SK-N-SH (cell line): ENCODE measurements around the gene GRAMD2B. TPM values are rescaled to one million over a fixed set of nuclear protein-coding genes. Genes with fewer than 3 reads are reported as not detected.
A peak's percentile ranks its signal among the peaks of the same experiment; 100 is the strongest.

Experiments
- CTCF ChIA-PET: fragments of 300-600, 350-600 bp; formaldehyde crosslinking; extraction: SDS; loops from one replicate; lab custom pipeline; 2021; lab: Yijun Ruan, JAX
- POLR2A ChIA-PET: fragments of 350-600 bp; sonication (Branson Sonifier 250); formaldehyde crosslinking; extraction: SDS; loops from one replicate; lab custom pipeline; 2020; ENCODE audit warnings: antibody characterized with exemption, inconsistent platforms; lab: Yijun Ruan, JAX
- DNase-seq: peaks from one replicate; pipeline ENCODE4 v3.0.0; 2012
- H2AFZ ChIP-seq: fragments of 200-600 bp; sonication (generic); 2 replicates; pipeline ENCODE4 v1.8.1; 2016; ENCODE audit warnings: antibody characterized with exemption, mild to moderate bottlenecking, low read depth
- H3F3A ChIP-seq: fragments of 200-600 bp; sonication (generic); replicated peaks from 2 replicates; pipeline ENCODE3; 2016; ENCODE audit warnings: antibody characterized with exemption, mild to moderate bottlenecking; ENCODE audit not compliant: insufficient read depth
- H3K27ac ChIP-seq, 2 experiments: fragments of 200-500 bp in 1 of 2; fragments of 200-600 bp in 1 of 2; sonication (Bioruptor generic) in 1 of 2; sonication (generic), shearing (Covaris generic) in 1 of 2; 2 replicates each; pipeline versions ENCODE4 v1.5.1 to v1.6.1; 2014 to 2016; ENCODE audit warnings: low read depth in 2 of 2, inconsistent platforms in 1 of 2, low read length in 1 of 2, mild to moderate bottlenecking in 1 of 2, mixed read lengths in 1 of 2
- H3K27me3 ChIP-seq: fragments of 200-600 bp; sonication (generic), shearing (Covaris generic); 2 replicates; pipeline ENCODE4 v1.6.1; 2016; ENCODE audit warnings: mixed run types; ENCODE audit not compliant: insufficient read depth
- H3K36me3 ChIP-seq, 2 experiments: fragments of 200-500 bp in 1 of 2; fragments of 200-600 bp in 1 of 2; sonication (Bioruptor generic) in 1 of 2; sonication (generic) in 1 of 2; replicated peaks in 1 of 2; 2 replicates each; pipeline versions ENCODE3 to v1.5.1; 2014 to 2016; ENCODE audit warnings: low read length in 1 of 2, mild to moderate bottlenecking in 1 of 2; ENCODE audit not compliant: insufficient read depth in 2 of 2, control insufficient read depth in 1 of 2
- H3K4me1 ChIP-seq, 2 experiments: fragments of 200-500 bp in 1 of 2; fragments of 200-600 bp in 1 of 2; sonication (Bioruptor generic) in 1 of 2; sonication (generic), shearing (Covaris generic) in 1 of 2; 2 replicates each; pipeline versions ENCODE4 v1.5.1 to v1.6.1; 2014 to 2016; ENCODE audit warnings: low read depth in 1 of 2, low read length in 1 of 2, mixed run types in 1 of 2; ENCODE audit not compliant: insufficient read depth in 2 of 2, control insufficient read depth in 1 of 2
- H3K4me2 ChIP-seq: fragments of 200-600 bp; sonication (generic), shearing (Covaris generic); 2 replicates; pipeline ENCODE4 v1.6.1; 2017; ENCODE audit warnings: mixed run types
- H3K4me3 ChIP-seq, 2 experiments: fragments of 200-500 bp in 1 of 2; fragments of 200-600 bp in 1 of 2; sonication (Bioruptor generic) in 1 of 2; sonication (generic), shearing (Covaris generic) in 1 of 2; 2 replicates each; pipeline versions ENCODE4 v1.5.1 to v1.8.1; 2014 to 2016; ENCODE audit warnings: low read depth in 2 of 2, inconsistent platforms in 1 of 2, low read length in 1 of 2, mild to moderate bottlenecking in 1 of 2, mixed read lengths in 1 of 2, moderate library complexity in 1 of 2
- H3K79me2 ChIP-seq: fragments of 200-600 bp; sonication (generic); 2 replicates; pipeline ENCODE4 v1.8.1; 2017; ENCODE audit warnings: mild to moderate bottlenecking; ENCODE audit not compliant: insufficient read depth
- H3K9ac ChIP-seq: fragments of 200-600 bp; sonication (generic); 2 replicates; pipeline ENCODE4 v1.6.1; 2017; ENCODE audit warnings: mixed run types
- H3K9me2 ChIP-seq: fragments of 200-600 bp; sonication (generic); 2 replicates; pipeline ENCODE4 v1.6.1; 2017; ENCODE audit warnings: mixed run types
- H3K9me3 ChIP-seq: fragments of 200-600 bp; sonication (generic); 2 replicates; pipeline ENCODE4 v1.6.1; 2017; ENCODE audit warnings: mixed run types, mild to moderate bottlenecking, moderate library complexity
- H4K20me1 ChIP-seq: fragments of 200-600 bp; sonication (generic); 2 replicates; pipeline ENCODE4 v1.6.1; 2017; ENCODE audit warnings: mild to moderate bottlenecking, mixed run types; ENCODE audit not compliant: insufficient read depth
- CHD2 ChIP-seq: fragments of 150-350 bp; IDR thresholded peaks from 2 replicates; pipeline ENCODE4 v1.6.1; 2018; ENCODE audit warnings: low read length; ENCODE audit not compliant: partially characterized antibody
- EP300 ChIP-seq, 2 experiments: IDR thresholded peaks; 2 replicates each; pipeline versions ENCODE4 v1.4.0 to v1.6.1; 2012; ENCODE audit warnings: borderline replicate concordance in 1 of 2, low read depth in 1 of 2, low read length in 1 of 2
- FOSL2 ChIP-seq: IDR thresholded peaks from 2 replicates; pipeline ENCODE4 v1.4.0; 2012; ENCODE audit warnings: low read depth, mild to moderate bottlenecking, moderate library complexity, borderline replicate concordance
- JUND ChIP-seq: IDR thresholded peaks from 2 replicates; pipeline ENCODE4 v1.4.0; 2012
- MEF2A ChIP-seq: IDR thresholded peaks from 2 replicates; pipeline ENCODE4 v1.4.0; 2012; ENCODE audit warnings: low read depth, borderline replicate concordance
- MXI1 ChIP-seq: IDR thresholded peaks from 2 replicates; pipeline ENCODE4 v1.6.1; 2012; ENCODE audit warnings: mild to moderate bottlenecking, low read depth, low read length, improper control_type of control experiment
- NRF1 ChIP-seq: IDR thresholded peaks from 2 replicates; pipeline ENCODE4 v1.6.1; 2012; ENCODE audit warnings: low read depth, mild to moderate bottlenecking, low read length
- RCOR1 ChIP-seq: fragments of 150-350 bp; IDR thresholded peaks from 2 replicates; pipeline ENCODE4 v1.6.1; 2017; ENCODE audit warnings: antibody characterized with exemption, low read length
- RFX5 ChIP-seq: IDR thresholded peaks from 2 replicates; pipeline ENCODE4 v1.6.1; 2012; ENCODE audit warnings: mild to moderate bottlenecking, improper control_type of control experiment, low read length
- RXRA ChIP-seq: IDR thresholded peaks from 2 replicates; pipeline ENCODE4 v1.4.0; 2012; ENCODE audit warnings: low read depth, mild to moderate bottlenecking, borderline replicate concordance
- SMC3 ChIP-seq: IDR thresholded peaks from 2 replicates; pipeline ENCODE4 v1.6.1; 2012; ENCODE audit warnings: low read depth, low read length, improper control_type of control experiment
- TAF1 ChIP-seq: IDR thresholded peaks from 2 replicates; pipeline ENCODE4 v1.6.1; 2012; ENCODE audit warnings: low read depth, mild to moderate bottlenecking, low read length, moderate library complexity, borderline replicate concordance
- TCF12 ChIP-seq: IDR thresholded peaks from 2 replicates; pipeline ENCODE4 v1.4.0; 2012
- WGBS: methylation state at CpG from one replicate; pipeline ENCODE4 v1.1.6; 2017; ENCODE audit warnings: low lambda C conversion rate; 5-methylcytosine and 5-hydroxymethylcytosine counted together
- polyA plus RNA-seq, 3 experiments: library from polyadenylated mRNA; depleted of rRNA; stranded (reverse); fragments of >200 nt; gene quantifications; 2 replicates each; pipeline ENCODE4 v1.2.3, GENCODE V29; 2012
- TF ChIP-seq, protein P1 (sequence below): fragments of 150-350 bp; IDR thresholded peaks from 2 replicates; pipeline ENCODE4 v1.6.1; 2017; ENCODE audit warnings: antibody characterized with exemption, low read length, low read depth, borderline replicate concordance
- TF ChIP-seq, protein P2 (sequence below): IDR thresholded peaks from 2 replicates; pipeline ENCODE4; 2012
- TF ChIP-seq, protein P3 (sequence below): IDR thresholded peaks from 2 replicates; pipeline ENCODE4 v1.4.0; 2012; ENCODE audit warnings: low read depth, borderline replicate concordance
- TF ChIP-seq, protein P4 (sequence below): IDR thresholded peaks from 2 replicates; pipeline ENCODE4 v1.4.0; 2012; ENCODE audit warnings: low read depth
- TF ChIP-seq, protein P5 (sequence below): IDR thresholded peaks from 2 replicates; pipeline ENCODE4 v1.4.0; 2012; ENCODE audit warnings: low read depth, borderline replicate concordance
- TF ChIP-seq, protein P6 (sequence below): fragments of 200-600 bp; sonication (generic); IDR thresholded peaks from 2 replicates; pipeline ENCODE4 v1.6.1; 2017; ENCODE audit warnings: antibody characterized with exemption, mild to moderate bottlenecking, moderate library complexity

GRAMD2B gene
- polyA plus RNA-seq, 1 of the 3 experiments (the other 2 are of a cell fraction), result 16.0 TPM

DNA sequence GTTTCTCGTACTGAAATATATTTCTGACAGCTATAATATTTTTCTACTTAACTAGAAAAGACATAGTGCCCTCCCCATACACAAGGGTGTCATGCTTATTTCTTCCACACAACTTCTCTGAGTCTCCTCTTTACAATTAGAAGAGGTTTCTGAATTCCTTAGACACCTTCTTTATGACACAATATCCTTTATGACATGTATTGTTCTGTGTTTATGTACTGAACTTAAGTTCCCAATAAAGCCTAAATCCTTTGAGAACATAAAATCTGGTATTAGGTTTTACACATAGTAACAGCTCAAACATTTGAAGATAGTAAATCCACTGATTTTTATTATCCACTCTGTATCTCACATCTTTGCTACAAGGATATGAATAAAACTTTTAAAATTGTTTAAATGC is 32.5 kb downstream of the GRAMD2B start:
- H3K27ac ChIP-seq, result no peak overlapping the region
- ChIA-PET CTCF (no interaction called here), POLR2A (no interaction called here)

DNA sequence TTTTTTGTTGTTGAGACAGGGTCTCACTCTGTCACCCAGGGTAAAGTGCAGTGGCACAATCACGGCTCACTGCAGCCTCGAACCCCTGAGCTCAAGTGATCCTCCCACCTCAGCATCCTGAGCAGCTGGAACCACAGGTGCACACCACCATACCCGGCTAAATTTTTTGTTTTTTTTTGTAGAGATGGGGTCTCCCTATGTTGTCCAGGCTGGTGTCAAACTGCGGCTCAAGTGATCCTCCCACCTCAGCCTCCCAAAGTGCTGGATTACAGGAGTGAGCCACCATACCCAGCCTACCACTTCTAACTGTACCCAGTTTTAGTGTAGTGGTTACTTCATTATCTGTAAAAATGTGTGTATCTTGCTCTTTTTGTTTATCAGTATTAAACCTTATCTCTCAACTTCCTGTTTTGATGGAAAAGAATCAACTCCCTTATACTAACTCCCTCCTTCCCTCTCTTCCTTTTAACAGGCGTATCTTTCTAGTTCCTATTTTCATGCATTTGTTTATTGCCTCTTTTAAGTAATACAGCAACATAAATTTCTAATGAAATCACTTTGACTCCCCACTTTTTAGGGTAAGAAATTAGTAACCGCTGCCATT is 33.1 kb downstream of the GRAMD2B start:
- ChIA-PET CTCF (no interaction called here), POLR2A (no interaction called here)
- Histone ChIP-seq H3K79me2 (peaks cover 30% of the 10 kb centered on the region), H3K9me2 (no peaks in the 10 kb centered on the region), H3K4me2 (no peak overlapping the region), H3K4me3 (no peak overlapping the region), H3K9ac (no peak overlapping the region), H3K36me3 (peaks cover 0 to 11% of the 10 kb centered on the region in 2 experiments), H3K27ac (no peak overlapping the region), H2AFZ (no peak overlapping the region), H3F3A (no peaks in the 10 kb centered on the region), H3K4me1 (no peaks in the 10 kb centered on the region; a peak in 1 of 4 replicates), H4K20me1 (no peaks in the 10 kb centered on the region), H3K27me3 (no peaks in the 10 kb centered on the region), H3K9me3 (no peaks in the 10 kb centered on the region)
- WGBS, result 72% methylated on average over 6 of the region's 6 CpGs
- DNase-seq, result no peak
- TF ChIP-seq RXRA (no peak), JUND (no peak), MEF2A (no peak), RCOR1 (no peak), FOSL2 (no peak), MXI1 (no peak), CHD2 (no peak), NRF1 (no peak), TCF12 (no peak), RFX5 (no peak)
- TF ChIP-seq, protein P1, sequence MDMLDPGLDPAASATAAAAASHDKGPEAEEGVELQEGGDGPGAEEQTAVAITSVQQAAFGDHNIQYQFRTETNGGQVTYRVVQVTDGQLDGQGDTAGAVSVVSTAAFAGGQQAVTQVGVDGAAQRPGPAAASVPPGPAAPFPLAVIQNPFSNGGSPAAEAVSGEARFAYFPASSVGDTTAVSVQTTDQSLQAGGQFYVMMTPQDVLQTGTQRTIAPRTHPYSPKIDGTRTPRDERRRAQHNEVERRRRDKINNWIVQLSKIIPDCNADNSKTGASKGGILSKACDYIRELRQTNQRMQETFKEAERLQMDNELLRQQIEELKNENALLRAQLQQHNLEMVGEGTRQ, result no peak
- TF ChIP-seq, protein P2, sequence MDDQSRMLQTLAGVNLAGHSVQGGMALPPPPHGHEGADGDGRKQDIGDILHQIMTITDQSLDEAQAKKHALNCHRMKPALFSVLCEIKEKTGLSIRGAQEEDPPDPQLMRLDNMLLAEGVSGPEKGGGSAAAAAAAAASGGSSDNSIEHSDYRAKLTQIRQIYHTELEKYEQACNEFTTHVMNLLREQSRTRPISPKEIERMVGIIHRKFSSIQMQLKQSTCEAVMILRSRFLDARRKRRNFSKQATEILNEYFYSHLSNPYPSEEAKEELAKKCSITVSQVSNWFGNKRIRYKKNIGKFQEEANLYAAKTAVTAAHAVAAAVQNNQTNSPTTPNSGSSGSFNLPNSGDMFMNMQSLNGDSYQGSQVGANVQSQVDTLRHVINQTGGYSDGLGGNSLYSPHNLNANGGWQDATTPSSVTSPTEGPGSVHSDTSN, result no peak

More for the DNA sequence above, 32.5 kb downstream of the GRAMD2B start:
- no peaks in the 10 kb centered on the region for H3F3A ChIP-seq
- H3K9me2 ChIP-seq, result no peaks in the 10 kb centered on the region
- no peak overlapping the region for H3K4me2 ChIP-seq
- no peak overlapping the region for H3K4me3 ChIP-seq
- H3K9ac ChIP-seq, result no peak overlapping the region
- H3K9me3 ChIP-seq, result no peaks in the 10 kb centered on the region
- no peaks in the 10 kb centered on the region for H4K20me1 ChIP-seq
- no peaks in the 10 kb centered on the region for H3K27me3 ChIP-seq
- peaks cover 33% of the 10 kb centered on the region for H3K79me2 ChIP-seq
- H3K4me1 ChIP-seq, result no peaks in the 10 kb centered on the region; a peak in 1 of 4 replicates
- H2AFZ ChIP-seq, result 0 out of 2 replicates have a peak overlapping the region, but pooled peaks have one; percentile 53
- H3K36me3 ChIP-seq, result peaks cover 0 to 11% of the 10 kb centered on the region in 2 experiments
- 86% methylated on average over 1 of the region's 1 CpG for WGBS
- DNase-seq, result no peak
- TF ChIP-seq, protein P3, sequence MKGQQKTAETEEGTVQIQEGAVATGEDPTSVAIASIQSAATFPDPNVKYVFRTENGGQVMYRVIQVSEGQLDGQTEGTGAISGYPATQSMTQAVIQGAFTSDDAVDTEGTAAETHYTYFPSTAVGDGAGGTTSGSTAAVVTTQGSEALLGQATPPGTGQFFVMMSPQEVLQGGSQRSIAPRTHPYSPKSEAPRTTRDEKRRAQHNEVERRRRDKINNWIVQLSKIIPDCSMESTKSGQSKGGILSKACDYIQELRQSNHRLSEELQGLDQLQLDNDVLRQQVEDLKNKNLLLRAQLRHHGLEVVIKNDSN, result no peak
- TF ChIP-seq, protein P4, sequence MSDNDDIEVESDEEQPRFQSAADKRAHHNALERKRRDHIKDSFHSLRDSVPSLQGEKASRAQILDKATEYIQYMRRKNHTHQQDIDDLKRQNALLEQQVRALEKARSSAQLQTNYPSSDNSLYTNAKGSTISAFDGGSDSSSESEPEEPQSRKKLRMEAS, result no peak
- TF ChIP-seq TAF1 (no peak), EP300 (IDR thresholded peaks at IDR 0.05; ENCODE audit: borderline replicate concordance in 1 of 2, low read depth in 1 of 2, low read length in 1 of 2) (no peak), RXRA (no peak), CHD2 (no peak), SMC3 (no peak)
- TF ChIP-seq, protein P5, sequence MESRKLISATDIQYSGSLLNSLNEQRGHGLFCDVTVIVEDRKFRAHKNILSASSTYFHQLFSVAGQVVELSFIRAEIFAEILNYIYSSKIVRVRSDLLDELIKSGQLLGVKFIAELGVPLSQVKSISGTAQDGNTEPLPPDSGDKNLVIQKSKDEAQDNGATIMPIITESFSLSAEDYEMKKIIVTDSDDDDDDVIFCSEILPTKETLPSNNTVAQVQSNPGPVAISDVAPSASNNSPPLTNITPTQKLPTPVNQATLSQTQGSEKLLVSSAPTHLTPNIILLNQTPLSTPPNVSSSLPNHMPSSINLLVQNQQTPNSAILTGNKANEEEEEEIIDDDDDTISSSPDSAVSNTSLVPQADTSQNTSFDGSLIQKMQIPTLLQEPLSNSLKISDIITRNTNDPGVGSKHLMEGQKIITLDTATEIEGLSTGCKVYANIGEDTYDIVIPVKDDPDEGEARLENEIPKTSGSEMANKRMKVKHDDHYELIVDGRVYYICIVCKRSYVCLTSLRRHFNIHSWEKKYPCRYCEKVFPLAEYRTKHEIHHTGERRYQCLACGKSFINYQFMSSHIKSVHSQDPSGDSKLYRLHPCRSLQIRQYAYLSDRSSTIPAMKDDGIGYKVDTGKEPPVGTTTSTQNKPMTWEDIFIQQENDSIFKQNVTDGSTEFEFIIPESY, result no peak
- TF ChIP-seq, protein P6, sequence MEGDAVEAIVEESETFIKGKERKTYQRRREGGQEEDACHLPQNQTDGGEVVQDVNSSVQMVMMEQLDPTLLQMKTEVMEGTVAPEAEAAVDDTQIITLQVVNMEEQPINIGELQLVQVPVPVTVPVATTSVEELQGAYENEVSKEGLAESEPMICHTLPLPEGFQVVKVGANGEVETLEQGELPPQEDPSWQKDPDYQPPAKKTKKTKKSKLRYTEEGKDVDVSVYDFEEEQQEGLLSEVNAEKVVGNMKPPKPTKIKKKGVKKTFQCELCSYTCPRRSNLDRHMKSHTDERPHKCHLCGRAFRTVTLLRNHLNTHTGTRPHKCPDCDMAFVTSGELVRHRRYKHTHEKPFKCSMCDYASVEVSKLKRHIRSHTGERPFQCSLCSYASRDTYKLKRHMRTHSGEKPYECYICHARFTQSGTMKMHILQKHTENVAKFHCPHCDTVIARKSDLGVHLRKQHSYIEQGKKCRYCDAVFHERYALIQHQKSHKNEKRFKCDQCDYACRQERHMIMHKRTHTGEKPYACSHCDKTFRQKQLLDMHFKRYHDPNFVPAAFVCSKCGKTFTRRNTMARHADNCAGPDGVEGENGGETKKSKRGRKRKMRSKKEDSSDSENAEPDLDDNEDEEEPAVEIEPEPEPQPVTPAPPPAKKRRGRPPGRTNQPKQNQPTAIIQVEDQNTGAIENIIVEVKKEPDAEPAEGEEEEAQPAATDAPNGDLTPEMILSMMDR, result no peak
